Stimulated activated CD8-positive, alpha-beta memory T cell treated with anti-CD3 and anti-CD28 coated beads, Interleukin-15, amount 100 ng/mL, for 48 hours (primary cell): ENCODE measurements around the gene NRSN2.
"Not testable (repeated sequence)": the region's sequence is repeated elsewhere in the genome, so short reads cannot be mapped to it uniquely, and the experiment has no call there.

Experiments
- DNase-seq, 2 donors: peaks; one replicate each; pipeline ENCODE4 v3.0.0-alpha.2; 2020; ENCODE audit warnings: low read depth in 2 of 2

Gene NRSN2

DNA sequence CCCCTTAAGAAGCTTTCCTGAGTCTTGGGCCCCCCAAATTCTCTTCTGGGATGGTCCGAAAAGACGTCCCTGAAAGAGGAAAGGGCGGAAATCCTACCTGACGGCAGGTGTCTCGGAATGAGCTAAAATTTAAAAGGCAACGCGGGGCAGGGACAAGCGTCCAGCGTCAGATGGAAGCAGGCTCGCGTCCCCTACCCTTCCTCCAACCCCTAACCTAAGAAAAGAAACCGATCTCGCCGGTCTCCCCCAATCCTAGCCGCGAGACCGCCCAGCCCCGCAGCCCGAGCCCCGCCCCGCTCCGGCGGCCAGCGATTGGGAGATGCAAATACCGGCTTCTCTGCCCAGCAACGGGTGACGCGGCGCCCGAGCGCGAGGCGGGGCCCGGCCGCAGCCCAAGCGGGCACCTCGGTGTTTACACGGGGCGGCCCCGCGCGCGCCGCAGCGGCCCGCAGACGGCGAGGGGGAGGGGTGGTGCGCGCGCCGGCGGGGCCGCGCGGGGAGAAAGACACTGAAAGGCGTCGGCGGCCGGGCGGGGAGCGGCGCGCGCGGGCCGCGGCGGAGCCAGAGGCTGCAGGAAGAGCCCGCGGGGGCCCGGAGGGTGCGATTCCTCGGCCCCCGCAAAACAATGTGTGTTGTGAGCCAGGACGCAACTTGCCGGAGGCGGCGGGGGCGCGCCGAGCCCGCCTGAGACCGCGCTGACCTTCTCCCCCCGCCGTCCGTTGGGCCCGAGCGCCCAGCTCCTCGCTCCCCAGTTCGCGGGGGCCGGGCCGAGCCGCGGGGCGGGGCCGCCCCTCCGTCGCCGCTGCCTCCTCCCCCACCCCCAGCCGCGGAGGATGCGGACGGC, 21.6 kb upstream of the NRSN2 start, which contains the start of gene SOX12:
Gene SOX12, plus strand, starts transcription at position 508 of the 844 bp plus-strand sequence. CDS start 373 bp downstream, outside the sequence.
- DNase-seq: peak; percentile 95 to 96

DNA sequence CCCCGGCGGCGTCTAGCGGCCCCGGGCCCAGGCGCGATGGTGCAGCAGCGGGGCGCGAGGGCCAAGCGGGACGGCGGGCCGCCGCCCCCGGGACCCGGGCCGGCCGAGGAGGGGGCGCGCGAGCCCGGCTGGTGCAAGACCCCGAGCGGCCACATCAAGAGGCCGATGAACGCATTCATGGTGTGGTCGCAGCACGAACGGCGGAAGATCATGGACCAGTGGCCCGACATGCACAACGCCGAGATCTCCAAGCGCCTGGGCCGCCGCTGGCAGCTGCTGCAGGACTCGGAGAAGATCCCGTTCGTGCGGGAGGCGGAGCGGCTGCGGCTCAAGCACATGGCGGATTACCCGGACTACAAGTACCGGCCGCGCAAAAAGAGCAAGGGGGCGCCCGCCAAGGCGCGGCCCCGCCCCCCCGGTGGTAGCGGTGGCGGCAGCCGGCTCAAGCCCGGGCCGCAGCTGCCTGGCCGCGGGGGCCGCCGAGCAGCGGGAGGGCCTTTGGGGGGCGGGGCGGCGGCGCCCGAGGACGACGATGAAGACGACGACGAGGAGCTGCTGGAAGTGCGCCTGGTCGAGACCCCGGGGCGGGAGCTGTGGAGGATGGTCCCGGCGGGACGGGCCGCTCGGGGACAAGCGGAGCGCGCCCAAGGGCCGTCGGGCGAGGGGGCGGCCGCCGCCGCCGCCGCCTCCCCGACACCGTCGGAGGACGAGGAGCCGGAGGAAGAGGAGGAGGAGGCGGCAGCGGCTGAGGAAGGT, 20.8 kb upstream of the NRSN2 start:
- DNase-seq: peak in 1 of 2 donors; percentile 38

DNA sequence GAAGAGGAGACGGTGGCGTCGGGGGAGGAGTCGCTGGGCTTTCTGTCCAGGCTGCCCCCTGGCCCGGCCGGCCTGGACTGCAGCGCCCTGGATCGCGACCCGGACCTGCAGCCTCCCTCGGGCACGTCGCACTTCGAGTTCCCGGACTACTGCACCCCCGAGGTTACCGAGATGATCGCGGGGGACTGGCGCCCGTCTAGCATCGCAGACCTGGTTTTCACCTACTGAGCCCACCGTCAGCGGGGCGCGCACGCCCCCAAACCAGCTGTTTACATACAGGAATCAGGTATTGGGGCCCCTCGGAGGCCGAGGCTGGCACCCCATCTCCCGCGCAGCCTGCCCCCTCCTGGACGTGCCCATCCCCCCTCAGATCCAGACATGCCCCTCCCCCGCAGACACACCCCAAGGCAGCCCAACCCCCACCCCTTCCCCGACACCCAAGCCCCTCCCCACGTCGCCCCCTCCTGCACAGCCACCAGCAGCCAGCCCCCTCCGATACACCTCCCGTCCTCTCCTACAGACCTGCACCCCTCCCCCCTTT, 20.2 kb upstream of the NRSN2 start:
- DNase-seq: no peak

DNA sequence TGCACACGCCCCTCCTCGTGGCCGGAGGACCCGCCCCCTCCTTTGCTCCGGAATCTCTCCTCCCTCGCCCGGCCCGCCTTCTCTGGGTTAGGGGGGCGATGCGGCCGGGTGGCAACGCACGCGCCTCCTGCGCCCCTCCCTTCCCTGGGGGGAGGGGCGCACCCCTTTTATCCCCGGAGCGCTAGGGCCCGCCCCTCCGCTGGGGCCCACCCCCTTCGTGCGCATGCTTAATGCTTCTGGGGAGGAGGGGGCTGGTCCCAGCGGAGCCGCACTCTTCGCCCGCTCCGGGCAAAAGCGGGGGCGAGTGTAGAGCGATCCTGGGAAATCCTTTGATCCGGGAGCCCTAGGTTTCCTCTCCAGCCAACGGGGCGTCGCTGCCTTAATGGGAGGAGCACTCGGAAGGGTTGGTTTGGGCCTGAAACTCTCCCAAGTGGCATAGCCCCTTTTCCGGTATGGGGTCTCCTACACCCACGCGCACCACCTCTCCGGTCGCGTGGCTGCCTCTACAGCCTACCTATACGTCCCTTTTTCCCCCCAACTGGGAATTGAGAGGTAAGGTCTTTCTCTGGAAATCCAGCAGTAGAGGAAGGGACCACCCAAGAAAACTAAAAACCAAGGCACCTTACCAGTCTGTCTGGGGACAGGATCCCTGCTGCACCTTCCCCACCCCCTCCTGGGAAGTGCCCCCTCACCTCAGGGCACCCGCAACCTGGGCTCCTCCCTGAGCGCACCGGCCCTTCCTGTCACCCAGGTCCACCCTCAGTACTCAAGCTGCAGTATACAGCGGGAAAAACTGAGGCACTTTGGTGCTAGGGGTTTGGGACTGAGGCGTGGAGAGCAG, 19.5 kb upstream of the NRSN2 start:
- DNase-seq: peak; percentile 64 to 80

DNA sequence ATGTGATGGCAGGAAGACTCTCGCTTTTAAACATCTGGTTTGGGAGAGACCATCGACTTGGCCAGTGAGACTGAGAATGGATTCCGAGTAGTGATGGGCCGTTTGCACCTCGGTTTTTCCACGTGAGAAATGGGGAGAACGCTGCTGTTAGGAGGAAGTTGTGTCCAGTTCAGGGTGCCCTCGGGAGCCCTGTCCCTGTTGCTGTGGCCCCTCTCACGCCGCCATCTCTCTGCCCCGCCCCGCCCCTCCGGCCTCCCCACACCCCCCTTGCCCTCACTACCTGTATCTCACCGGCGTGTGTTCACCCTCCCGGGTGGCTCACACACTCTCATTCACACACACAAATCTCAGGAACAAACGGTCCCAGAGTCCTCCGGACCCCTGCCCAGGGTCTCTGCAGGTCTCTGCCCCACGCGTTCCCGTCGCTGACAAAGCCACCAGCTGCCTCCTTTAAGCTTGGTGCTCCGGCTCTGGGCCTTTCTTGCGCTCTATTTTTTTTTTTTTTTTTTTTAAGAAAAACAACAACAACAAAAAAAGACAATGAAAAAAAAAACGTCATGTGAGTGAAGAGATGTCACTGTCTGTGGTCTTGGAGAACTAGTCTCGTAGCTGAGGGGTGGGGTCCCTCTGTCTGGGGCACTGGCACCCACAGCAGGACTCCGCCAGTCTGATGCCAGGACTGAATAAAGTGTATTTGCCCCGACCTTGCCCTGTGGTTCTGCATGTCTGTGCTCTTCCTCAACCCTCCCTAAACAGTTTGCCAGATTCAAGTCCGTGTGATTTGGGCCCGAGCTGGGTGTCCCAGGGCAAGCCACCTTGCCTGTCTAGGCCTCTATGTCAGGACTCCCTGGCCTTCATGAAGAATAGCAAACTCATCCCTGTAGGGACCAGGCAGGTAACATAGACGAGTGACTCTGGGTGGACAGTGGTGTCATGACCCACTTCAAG, 18.6 kb upstream of the NRSN2 start:
- DNase-seq: no peak

DNA sequence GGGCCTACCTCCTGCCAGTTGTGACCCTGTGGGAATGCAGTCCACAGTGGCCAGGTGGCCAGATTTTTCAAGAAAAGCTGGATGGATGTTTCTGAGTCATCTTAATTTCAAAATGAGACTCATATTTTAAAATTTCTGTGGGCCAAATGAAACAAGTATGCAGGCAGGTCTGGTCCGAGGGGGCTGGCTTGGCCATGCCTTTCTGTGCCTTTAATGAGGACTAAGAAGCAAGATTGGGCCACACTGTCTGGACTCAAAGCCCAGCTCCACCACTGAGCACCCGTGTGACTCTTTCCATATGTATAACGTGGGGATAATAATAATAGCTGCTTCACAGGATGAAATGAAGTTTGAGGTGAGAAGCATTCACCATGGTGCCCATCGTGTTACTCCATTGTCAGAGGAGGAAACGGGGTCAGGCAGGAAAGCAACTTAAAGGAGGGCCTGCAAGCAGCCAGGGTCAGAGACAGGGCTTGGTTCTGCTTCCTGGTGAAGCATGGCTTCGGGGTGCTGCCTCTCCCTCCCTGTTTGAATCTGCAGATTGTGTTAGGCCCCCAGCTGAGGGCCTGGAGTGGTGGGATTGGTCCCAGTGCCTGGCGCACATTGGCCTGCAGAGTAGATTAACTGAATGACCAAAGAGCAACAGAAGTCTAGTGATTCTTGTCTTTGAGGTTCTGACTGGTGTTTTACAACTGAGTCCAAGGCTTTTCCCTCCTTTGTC, 17.8 kb upstream of the NRSN2 start:
- no peak for DNase-seq

DNA sequence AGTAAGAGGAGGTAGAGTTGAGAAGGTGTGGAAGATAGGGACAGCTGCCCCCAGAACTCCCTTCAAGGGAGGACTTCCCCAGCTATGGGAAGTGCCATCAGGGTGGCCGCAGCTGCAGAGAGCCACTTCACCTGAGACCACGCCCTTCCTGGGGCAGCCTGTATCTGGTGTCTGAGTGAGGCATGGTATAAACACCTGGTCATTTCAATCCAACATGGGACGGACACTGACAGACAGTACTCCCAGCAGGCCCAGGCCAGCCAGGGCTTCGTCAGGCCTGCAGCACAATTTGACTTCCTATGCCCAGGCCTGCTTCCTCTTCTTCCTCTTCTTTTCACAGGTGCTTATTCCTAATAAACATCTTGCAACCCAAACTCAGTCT, 17.1 kb upstream of the NRSN2 start:
- DNase-seq: no peak

DNA sequence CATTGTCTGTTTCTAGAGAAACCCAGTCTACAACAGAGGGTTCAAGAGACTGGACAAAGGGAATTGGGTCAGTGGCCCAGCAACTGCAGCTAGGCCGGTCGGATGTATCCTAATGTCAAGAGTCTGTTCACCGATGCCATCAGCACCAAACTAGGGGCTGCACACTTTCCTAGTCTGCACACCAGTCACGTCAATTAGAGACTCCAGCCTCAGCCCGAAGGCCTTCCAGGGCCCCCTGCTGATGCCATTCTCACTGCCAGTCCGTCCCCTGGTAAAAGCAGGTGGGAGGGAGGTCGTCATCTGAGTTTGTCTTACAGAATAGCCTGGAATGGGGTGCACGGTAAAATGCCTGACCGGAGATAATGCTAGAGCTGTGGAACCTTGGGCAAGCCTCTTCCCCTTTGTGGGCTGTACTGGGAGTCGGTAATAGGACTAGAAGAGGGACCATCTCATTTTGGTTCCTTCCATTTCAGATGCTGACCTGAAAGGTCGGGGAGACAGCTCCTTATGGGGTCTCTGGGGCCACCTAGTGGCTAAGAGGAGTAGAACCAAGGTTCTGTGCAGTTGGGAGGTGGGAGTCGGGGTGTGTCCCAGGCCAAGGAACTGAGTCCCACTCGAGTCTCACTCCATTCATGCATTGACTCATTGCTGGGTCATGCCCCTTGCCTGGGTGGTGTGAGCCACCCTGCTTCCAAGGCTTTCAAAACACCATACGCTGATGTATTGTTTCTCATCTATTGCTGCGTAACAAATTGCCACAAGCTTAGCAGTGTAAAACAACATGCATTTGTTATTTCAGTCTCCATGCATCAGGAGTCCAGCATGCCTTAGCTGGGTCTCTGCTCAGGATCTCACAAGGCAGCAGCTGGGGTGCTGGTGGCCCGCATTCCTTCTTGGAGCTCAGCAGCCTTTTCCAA, 16.4 kb upstream of the NRSN2 start:
- DNase-seq: no peak

DNA sequence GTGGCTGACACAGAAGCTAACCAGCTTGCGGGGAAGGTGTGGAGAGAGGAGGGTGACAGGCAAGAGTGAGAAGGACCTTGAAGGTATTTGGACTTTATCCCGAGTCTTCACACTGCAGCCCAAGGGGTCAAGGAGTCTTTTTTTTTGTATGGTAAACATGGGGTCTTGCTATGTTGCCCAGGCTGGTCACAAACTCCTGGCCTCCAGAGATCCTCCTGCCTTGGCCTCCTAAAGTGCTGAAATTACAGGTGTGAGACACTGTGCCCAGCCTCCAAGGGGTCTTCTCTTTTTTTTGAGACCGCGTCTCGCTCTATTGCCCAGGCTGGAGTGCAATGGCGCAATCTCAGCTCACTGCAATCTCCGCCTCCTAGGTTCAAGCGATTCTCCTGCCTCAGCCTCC, 12.3 kb upstream of the NRSN2 start:
- no peak for DNase-seq

DNA sequence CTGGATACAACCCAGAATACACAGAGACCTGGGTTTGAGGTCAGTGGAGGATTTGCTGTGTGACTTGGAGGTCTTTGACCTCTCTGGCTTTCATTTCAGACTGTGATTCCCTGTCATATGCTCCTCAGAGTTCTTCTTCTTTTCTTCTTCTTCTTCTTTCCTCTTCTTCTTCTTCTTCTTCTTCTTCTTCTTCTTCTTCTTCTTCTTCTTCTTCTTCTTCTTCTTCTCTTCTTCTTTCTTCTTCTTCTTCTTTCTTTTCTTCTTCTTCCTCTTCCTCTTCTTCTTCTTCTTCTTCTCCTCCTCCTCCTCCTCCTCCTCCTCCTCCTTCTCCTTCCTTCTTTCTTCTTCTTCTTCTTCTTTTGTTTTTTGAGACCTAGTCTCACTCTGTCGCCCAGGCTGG, 10.9 kb upstream of the NRSN2 start:
- DNase-seq: not testable (repeated sequence)

DNA sequence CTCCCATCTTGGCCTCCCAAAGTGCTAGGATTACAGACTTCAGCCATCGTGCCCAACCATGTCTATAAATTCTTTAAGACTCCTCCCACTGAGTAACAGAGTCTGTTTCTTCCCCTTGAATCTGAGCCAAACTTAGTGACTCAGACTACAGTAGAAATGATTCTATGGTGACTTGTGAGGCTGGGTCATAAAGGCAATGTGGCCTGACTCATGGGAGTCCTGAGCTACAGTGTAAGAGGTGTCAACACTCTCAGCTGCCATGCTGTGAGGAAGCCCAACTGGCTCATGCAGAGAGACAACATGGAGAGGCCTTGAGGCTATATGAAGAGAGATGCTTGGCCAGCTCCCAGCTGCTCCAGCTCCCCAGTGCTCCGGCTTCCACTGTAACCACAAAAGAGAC, 5.2 kb upstream of the NRSN2 start:
- peak in 1 of 2 donors; percentile 61 for DNase-seq

DNA sequence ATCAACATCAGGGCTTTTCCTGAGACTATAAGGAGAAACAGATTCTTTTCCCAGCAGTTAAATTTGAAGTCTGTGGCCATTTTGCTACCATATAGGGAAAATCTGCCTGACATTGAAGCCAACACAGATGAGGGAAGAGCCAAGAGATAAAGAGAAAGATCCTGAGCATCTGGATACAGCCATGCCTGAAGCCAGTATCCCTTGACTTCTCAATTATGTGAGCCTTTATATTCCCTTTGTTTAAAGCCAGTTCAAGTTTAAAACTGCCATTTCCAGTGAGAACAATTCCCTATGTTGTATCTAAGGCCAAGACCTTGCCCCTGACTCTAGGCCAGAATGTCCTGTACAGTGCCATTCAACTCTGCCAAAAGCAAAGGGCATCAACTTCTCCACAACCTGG, 3.8 kb upstream of the NRSN2 start:
- no peak for DNase-seq

DNA sequence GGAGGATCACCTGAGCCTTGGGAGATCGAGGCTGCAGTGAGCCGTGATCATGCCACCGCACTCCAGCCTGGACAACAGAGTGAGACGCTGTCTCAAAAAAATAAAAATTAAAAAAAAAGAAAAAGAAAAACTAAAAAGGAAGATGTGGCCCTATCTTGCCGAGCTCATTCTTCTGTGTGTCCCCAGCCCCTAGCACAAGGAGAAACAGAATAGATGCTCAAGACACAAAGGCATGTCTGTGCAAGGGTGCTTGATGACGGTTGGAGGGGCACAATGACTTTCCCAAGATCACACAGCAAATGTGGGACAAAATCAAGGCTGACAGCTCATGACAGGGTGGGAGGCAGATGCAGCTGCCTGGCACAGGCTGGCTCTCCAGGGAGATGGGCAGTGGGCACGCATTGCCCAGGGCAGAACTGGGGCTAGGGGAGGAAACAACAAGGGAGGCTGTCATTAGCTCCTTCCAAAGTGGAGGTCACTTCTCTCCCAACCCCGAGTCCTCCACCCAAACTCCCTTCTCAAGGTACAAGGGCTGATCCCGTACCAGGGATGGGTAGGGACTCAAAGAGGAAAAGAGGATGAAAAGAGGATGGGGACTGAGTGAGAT, 775 bp upstream of the NRSN2 start:
- DNase-seq: no peak

DNA sequence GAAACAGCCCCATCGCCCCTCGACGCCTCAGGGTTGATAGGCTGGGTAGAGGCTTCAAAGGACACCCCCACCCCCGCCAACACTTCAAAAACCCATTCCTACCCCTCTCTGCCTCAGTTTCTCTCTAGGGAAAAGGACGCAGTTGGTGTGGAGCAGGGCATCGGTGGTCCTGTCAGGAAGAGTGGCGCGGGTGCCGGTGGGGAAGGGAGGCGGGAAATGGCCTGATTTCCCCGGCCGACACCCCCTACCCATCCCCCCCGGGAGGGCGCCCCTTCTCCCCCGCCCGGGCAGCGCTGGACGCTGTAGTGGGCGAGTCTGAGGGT, 367 bp downstream of the NRSN2 start:
- no peak for DNase-seq

DNA sequence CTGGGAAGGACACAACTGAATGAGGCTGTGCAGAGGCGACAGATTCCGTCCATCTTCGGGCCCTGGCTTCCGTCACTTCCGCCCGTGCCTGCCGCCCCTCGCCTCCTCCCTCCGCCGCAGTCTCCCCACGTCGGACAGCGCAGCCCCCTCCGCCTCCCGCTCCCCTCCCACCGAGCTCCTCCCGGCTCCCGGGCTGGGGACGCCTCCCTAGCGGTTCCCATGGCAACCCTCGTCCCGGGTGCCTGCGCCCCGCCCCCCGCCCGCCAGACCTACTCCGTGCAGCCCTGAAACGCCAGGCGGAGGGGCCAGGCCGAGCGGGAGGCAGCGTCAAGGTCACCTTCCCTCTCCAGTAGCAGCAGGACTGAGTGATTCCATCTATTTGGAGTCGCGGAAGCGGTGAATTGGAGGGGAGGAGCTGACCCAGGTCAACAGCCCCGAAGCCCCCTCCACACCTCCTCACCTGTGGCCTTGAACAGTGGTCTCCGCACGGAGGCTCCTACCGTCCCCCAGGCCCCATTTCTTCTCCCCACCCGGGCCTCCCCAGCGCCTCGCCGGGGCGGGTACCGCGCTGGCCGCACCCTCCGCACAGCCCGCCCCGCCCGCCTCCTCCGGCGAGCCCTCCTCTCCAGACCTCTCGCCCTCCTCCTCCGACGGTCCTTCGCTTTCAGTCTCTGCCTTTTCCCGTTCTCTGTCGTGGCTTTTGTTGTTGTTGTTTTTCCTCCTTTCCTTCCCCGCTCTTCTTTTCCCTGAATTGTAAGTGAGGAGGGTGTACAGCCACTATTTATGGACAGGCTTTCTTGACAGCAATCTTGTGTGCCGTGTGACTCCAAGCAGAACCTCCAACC, 951 bp downstream of the NRSN2 start:
- DNase-seq: peak; percentile 69 to 74

DNA sequence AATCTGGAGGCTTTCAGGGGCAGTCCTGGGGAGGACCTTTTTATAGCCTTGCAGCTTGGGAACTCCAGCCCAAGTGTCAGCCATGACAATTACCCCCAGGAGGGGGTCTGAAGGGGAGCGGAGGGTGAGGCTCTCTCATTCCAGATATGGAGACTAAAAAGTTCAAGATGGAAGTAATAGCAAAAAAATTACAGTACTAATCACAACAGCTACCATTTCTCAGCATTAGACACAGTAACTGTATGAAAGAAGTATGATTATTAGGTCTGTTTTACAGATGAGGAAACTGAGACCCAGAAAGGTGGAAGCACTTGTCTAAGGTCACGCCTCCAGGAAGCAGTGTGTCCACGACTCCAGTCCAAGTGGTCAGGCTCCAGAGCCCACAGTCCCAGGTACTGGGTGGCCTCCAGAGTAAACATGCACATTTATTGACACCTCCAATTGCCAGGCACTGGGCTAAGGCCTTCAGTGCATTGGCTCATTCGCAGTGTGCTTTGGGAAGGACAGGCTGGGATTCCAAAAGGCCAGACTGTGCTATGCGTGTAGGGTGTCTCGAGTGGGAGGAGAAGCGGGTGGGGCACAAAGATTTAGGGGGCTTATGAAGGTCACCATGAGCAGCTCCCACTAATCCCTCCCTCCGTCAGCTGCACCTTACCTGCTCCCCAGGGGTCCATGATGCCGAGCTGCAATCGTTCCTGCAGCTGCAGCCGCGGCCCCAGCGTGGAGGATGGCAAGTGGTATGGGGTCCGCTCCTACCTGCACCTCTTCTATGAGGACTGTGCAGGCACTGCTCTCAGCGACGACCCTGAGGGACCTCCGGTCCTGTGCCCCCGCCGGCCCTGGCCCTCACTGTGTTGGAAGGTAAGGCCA, 2.3 kb downstream of the NRSN2 start:
- no peak for DNase-seq

DNA sequence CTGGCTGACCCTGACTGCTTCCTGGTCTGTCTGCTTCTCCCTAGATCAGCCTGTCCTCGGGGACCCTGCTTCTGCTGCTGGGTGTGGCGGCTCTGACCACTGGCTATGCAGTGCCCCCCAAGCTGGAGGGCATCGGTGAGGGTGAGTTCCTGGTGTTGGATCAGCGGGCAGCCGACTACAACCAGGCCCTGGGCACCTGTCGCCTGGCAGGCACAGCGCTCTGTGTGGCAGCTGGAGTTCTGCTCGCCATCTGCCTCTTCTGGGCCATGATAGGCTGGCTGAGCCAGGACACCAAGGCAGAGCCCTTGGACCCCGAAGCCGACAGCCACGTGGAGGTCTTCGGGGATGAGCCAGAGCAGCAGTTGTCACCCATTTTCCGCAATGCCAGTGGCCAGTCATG, 6.3 kb downstream of the NRSN2 start:
- no peak for DNase-seq
